GM19397 (cell line): ENCODE data around the gene SMC4.

Source experiments
- ATAC-seq: cut with Tn5 transposase; IDR thresholded peaks from one replicate; pipeline ENCODE4 v1.9.1; 2021; ENCODE audit warnings: mild to moderate bottlenecking, moderate library complexity; ENCODE audit not compliant: unreplicated experiment

SMC4 gene

DNA sequence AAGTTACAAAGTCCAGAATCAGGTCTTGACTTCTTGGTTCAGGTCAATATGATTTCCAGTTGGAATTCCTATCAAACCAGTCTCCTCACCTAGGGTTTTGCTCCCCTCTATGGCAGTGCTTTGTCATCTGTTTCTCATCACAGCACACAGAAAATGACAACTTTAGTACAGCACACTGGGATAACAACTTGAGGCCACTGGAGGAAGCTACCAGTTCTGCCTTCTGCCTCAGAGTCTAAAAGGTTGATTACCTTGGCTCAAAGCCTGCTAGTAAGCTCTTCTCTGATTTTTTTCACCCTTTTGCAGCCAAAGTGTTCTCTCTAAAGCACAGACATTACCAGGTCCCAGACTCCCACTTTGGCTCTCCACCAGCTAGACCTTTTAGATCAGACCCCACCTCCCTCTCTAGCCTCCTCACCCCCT is 75.0 kb downstream of the SMC4 start:
- ATAC-seq = no peak

DNA sequence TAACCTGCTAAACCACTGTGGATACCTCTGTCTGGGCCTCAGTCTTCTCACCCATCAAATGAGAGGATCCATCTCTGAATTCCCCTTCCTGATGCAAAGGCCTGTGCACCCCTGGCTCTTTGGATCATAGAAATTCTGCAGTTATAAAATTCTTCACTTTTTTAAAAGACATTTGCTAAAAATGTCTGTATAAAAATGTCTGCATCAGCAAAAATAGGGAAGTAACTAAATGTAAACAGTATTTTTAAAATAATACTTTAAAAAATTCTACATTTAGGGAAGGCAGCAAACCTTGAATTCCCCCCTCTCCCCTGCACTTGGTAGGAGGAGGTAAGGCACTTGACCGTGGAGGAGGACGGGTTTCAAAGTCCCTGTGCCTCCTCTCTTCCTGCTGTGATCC is 75.7 kb downstream of the SMC4 start:
- no peak for ATAC-seq

DNA sequence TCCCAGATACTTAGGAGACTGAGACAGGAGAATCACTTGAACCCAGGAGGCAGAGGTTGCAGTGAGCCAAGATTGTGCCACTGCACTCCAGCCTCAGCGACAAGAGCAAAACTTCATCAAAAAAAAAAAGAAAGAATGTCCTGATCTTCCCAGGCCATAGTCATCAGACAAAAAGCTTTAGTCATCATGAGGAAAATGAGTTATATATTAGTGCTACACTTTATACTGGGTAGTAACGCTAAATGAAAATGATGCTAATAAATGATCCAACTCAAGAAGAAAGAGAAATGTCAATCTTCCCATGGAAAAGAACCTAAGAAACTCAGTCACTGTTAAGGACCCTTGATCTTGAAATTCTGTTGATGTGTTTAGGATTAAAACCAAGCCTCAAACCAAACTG is 76.4 kb downstream of the SMC4 start:
- no peak for ATAC-seq

DNA sequence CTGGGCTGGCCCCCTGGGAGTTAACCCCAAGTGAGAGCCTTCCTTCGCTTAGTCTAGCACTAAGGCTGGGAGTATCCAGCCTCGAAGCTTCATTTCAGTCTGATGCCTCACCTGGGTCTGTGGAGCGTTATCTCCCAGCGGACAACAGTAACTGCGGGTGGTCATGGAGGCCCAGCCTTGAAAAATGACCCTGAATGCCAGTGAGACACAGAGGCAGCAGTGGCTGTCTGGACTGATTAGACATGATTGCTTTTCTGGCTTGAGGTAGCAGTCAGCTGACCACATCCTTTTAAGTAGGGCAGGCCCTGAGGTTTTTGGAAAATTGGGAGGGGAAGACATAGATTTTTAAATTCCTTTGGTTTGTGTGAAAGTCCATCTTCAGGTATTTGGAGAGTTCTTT is 78.3 kb downstream of the SMC4 start:
- ATAC-seq = no peak

DNA sequence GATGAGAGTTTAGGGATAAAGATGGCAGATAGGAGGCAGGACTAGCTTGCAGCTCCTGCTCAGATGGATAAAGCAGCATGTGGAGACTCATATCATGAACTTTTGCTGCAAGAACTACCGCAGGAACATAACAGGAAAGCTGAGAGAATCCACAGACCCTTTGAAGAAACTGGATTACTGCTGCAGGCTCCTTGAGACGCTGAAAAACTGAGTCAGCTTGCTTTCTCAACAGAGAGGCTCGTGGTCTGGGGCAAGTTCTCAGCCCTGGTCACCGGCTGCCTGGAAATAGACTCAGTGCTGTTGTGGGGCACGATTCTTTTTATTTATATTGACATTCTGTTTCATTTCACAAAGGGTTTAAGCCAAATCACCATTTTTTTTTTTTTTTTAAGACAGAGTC is 78.9 kb downstream of the SMC4 start:
- no peak for ATAC-seq

DNA sequence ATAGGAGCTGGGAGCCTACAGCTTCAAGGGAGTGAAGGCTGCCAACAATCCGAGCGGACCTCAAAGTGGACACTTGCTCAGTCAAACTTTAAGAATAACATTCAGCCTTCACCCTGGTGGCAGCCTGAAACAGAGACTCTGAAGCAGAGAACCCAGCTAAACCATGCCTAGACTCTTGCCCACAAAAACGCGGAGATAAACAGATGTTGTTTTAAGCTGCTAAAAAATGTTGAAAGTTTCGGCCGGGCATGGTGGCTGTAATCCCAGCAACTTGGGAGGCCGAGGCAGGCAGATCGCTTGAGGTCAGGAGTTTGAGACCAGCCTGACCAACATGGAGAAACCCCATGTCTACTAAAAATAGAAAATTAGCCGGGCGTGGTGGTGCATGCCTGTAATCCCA is 79.9 kb downstream of the SMC4 start:
- ATAC-seq = no peak

DNA sequence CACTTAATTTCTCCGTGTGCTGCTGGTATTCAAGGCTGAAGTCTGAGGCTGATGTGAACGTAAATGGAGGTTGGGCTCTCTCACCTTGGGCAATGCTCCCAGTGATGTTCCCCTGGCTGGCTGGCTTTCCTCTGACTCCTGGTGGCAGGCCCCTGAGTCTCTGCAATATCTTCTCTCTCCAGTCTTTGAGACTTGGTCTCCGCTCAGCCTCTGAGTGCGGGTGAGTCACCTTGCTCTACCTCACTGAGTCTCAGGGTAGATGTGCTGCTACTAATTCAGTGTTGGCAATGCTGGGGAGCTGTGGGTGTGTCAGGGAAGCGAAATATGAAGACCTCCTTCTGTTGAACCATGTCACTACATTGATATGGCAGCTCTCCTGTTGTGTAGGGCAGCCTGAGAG is 81.5 kb downstream of the SMC4 start:
- no peak for ATAC-seq

DNA sequence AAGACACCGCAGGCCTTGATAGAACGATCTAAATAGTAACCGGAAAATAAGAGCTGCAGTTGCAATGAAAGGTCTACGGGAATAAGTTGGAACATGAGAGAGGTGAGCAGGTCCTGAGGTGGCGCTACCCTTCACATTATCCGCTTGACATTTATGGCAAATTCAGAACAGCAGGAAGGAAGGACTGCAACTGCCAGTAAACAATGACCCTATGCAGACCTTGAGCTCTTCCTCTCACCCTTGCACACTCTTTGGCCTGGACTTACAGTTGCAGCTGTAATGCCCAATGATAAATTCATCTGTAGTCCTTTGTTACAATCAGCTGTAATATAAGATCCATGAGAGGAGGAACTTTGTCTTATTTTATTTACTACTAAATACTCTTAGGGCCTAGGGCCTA is 82.4 kb downstream of the SMC4 start:
- ATAC-seq = no peak

DNA sequence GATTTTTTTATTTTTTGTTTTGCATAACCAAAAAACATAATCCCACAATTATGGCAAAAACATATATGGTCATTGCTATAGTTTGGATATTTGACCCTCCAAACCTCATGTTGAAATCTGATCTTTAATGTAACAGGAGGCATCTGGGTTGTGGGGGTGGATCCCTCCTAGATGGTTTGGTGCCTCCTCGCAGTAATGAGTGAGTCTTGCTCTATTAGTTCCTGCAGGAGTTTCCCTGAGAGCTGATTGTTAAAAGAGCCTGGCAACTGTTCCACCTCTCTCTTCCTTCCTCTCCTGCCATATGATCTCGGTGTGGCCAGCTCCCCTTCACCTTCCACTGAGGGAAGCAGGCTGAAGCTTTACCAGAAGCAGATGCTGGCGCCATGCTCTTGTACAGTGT is 83.3 kb downstream of the SMC4 start:
- no peak for ATAC-seq
